Measurements from ENCODE around the gene ROPN1L.
"Not testable (repeated sequence)": the region's sequence is repeated elsewhere in the genome, so short reads cannot be mapped to it uniquely, and the experiment has no call there.

ROPN1L gene

GRCh38 chr5:10478436-10478835 lies 36.8 kb downstream of the ROPN1L start:
- DNase-seq (ENCODE audit: low spot score): no peak

GRCh38 chr5:10479154-10479721 lies 37.6 kb downstream of the ROPN1L start:
- DNase-seq (ENCODE audit: low spot score): no peak

DNA sequence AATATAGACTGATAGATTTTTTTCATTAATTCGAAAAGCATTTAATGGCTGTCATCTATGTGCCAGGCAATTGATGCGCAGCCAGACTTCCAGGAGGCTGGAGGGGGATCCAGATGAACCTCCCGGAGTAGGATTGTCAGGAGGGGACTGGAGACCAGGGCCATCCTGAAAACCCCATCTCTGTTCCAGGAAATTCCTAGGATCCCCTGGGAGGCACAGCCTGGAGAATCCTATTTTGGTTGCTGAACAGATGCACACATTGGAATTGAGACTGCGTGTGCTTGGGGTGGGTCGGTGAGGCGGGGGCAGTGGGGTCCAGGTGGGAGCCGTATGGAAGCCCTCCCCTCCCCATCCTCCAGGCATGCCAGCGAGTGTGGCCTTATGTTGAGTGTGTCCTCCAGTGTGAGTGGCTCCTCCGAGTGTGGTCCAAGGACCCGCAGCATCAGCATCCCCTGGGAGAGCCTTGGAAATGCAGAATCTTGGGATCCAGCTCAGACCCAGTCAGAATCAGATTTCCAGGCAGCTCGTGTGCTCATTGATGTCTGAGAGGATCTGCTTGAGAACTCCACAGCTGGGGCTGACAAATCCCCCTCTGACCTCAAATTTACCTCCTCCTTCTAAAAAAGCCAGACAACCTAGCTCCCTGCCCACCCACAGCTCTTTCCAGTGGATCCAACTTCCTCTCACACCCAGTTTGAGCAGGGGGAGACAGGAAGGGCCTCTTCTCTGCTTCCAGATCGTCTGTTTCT lies 38.7 kb downstream of the ROPN1L start:
- no peak for DNase-seq (ENCODE audit: low spot score)

- peak; percentile 80 for DNase-seq (ENCODE audit: low spot score)
These were observed 39.7 kb downstream of the ROPN1L start for GRCh38 chr5:10481241-10481935.

DNA sequence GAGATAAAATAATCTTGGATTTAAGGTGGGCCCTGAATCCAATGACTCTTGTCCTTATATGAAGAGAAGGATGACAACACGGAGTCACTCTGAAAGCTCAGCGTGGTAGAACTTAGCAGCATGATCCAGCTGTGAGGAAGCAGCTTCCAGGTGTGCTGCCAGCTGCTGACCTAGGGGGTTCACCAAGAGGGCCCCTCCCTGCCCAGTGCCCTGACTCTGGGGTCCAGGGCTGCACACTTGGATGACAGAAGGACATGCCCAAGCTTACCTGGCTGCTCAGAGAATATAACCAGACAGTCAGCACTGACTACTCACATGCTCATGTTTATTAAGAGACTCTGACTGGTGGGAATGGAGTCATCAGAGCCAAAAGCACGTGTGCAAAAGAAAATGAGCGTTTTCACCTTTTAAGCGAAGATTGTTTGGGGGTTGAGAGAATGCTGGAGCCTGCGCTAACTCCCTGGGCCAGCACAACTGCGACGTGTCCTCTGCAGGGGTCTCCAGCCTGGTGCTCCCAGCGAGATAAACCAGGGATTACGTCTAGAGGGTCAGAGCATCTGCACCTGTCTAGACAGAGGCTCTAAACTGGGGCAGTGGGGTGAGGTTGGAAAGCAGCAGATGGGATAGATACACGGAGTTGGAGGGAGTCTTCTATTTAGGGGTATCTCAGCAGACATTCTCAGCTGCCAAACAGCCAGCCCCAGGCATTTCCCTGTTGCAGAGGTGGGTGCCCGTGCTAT lies 41.3 kb downstream of the ROPN1L start:
- DNase-seq (ENCODE audit: low spot score): no peak

- no peak for DNase-seq (ENCODE audit: low spot score)
These were observed 43.1 kb downstream of the ROPN1L start for GRCh38 chr5:10484774-10485141.

GRCh38 chr5:10485142-10485795 lies 43.6 kb downstream of the ROPN1L start:
- DNase-seq (ENCODE audit: low spot score): peak; percentile 43

- no peak for DNase-seq (ENCODE audit: low spot score)
These were observed 44.2 kb downstream of the ROPN1L start for GRCh38 chr5:10485897-10486296.

GRCh38 chr5:10486511-10487344 lies 45.0 kb downstream of the ROPN1L start:
- DNase-seq (ENCODE audit: low spot score): no peak

DNA sequence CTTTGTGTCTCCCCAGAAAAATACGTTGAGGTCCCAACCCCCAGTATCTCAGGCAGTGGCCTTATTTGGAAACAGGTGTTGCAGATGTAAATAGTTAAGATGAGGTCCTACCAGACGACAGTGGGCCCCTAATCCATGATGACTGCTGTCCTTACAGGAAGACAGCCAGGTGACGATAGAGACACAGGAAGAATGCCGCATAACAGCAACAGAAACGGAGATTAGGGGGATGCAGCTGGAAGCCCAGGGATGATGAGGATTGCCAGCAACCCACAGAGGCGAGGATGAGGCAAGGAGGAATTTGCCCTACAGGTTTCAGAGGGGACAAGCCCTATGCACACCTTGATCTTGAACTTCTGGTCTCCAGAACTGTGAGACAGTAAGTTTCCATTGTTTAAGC lies 46.5 kb downstream of the ROPN1L start:
- DNase-seq (ENCODE audit: low spot score): no peak

GRCh38 chr5:10489810-10490426 lies 48.2 kb downstream of the ROPN1L start:
- DNase-seq (ENCODE audit: low spot score): peak; percentile 49

- no peak for DNase-seq (ENCODE audit: low spot score)
These were observed 49.4 kb downstream of the ROPN1L start for GRCh38 chr5:10490927-10491672.

DNA sequence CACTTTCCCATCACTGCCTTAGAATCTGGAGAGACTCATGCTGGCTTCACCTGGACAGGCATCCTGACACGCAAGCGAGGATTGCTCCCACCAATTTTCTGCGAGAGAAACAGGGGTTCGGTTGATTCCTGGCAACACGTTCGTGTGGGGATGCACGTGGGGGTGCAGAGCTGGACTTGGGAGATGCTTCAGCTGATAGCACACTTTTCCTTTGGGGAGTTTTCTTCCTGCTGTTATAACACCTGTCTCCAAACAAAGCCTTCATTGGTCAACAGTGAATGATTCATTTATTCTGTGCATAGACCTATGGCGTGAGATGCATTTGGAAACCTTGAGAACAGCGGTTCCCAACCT lies 50.0 kb downstream of the ROPN1L start:
- DNase-seq (ENCODE audit: low spot score): no peak

- no peak for DNase-seq (ENCODE audit: low spot score)
These were observed 52.2 kb downstream of the ROPN1L start for GRCh38 chr5:10493884-10494283.

GRCh38 chr5:10494497-10494896 lies 52.8 kb downstream of the ROPN1L start:
- DNase-seq (ENCODE audit: low spot score): not testable (repeated sequence)

GRCh38 chr5:10497554-10497953 lies 55.9 kb downstream of the ROPN1L start:
- DNase-seq (ENCODE audit: low spot score): no peak

DNA sequence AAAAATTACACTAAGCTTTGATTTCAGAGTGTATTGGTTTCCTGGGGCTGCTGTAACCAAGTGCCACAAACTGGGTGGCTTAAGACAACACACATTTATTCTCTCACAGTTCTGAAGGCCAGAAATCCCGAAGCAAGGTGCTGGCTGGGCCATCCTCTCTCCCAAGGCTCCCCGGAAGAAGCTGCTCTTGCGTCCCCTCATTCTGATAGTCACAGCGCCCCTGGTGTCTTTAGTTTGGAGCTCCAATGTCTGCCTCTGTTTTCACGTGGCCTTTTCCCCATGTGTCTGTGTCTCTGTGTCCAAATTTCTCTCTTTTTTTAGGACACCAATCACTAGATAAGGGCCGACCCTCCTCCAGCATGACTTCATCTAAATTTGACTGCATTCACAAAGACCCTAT lies 56.7 kb downstream of the ROPN1L start:
- DNase-seq (ENCODE audit: low spot score): no peak

- DNase-seq (ENCODE audit: low spot score): no peak
These were observed 57.4 kb downstream of the ROPN1L start for GRCh38 chr5:10499066-10499465.

- DNase-seq (ENCODE audit: low spot score): no peak
These were observed 58.1 kb downstream of the ROPN1L start for GRCh38 chr5:10499776-10500175.

GRCh38 chr5:10500669-10501068 lies 59.0 kb downstream of the ROPN1L start:
- DNase-seq (ENCODE audit: low spot score): no peak

Measured in germinal center (tissue), 1 donor.